Measurements from ENCODE around the gene PVALEF. TPM values are rescaled to one million over a fixed set of nuclear protein-coding genes. Genes with fewer than 3 reads are reported as not detected.
A peak's percentile ranks its signal among the peaks of the same experiment; 100 is the strongest.

PVALEF gene
- total RNA-seq, 1 experiment from 2014 or later = not detected

DNA sequence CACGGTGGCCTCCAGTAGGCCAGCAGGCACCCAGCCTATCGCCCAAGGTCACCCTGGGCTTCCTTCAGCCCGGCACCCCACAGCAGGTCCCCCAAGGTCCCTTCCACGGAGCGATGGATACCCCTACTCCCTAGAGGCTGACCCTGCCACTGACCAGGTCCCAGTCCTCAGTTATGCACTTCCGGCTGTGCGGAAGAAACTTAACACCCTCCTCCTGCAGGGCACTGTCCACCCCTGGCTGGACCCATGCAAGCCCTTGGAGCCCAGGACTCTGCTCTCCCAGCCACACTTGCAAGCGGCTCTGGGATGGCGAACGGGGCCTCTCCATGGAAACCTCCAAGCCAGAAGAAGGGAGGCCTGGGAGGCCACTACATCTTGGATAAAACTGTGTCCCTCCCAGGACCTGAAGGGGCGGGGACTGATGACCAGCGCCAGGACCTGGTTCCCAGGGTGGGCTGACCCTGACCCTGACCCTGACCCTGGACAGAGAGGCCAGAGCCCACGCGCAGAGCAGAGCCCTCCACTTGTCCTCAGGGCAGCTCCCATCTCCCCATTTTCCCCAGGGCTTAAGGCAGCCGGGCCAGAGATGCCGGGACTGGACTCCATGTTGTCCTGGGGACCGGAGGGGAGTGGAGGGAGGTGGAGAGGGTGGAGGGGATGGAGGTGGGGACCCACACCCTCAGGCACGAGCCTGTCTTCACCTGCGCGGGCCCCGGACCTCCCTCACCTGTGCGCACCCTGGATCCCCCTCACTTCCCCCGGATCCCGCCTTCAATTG, 56.7 kb downstream of the PVALEF start:
- no peak for DNase-seq
- no CpG with 5 or more reads among the region's 24 CpGs for WGBS (ENCODE audit: extremely low coverage, insufficient read length, low lambda C conversion rate)
- no peak overlapping the region for H4K8ac ChIP-seq (replicated peaks; ENCODE audit: insufficient read length, low read depth, low read length)
- H2BK15ac ChIP-seq (ENCODE audit: low read depth, low read length) = no peak overlapping the region
- H3K9me3 Mint-ChIP-seq = no peaks in the 10 kb centered on the region; a peak in 1 of 5 replicates
- H3K4me1 ChIP-seq (ENCODE audit: insufficient read depth, low read length) = no peaks in the 10 kb centered on the region; the same call in 1 of the 2 replicates
- H3K56ac ChIP-seq (ENCODE audit: insufficient read length, low read depth, low read length) = no peak overlapping the region
- peak overlapping the region; percentile 9 for H3K9ac ChIP-seq (ENCODE audit: extremely low read depth, insufficient read length, low read length)
- no peak overlapping the region for H2BK12ac ChIP-seq (ENCODE audit: insufficient read length, low read depth, low read length)
- no peak overlapping the region for H2AFZ ChIP-seq (ENCODE audit: low read length)
- no peak overlapping the region for H4K5ac ChIP-seq (ENCODE audit: insufficient read length, low read depth, low read length)
- H2BK5ac ChIP-seq (ENCODE audit: insufficient read length, low read length) = no peak overlapping the region
- TF ChIP-seq, protein P1, sequence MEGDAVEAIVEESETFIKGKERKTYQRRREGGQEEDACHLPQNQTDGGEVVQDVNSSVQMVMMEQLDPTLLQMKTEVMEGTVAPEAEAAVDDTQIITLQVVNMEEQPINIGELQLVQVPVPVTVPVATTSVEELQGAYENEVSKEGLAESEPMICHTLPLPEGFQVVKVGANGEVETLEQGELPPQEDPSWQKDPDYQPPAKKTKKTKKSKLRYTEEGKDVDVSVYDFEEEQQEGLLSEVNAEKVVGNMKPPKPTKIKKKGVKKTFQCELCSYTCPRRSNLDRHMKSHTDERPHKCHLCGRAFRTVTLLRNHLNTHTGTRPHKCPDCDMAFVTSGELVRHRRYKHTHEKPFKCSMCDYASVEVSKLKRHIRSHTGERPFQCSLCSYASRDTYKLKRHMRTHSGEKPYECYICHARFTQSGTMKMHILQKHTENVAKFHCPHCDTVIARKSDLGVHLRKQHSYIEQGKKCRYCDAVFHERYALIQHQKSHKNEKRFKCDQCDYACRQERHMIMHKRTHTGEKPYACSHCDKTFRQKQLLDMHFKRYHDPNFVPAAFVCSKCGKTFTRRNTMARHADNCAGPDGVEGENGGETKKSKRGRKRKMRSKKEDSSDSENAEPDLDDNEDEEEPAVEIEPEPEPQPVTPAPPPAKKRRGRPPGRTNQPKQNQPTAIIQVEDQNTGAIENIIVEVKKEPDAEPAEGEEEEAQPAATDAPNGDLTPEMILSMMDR (conservative IDR thresholded peaks at IDR 0.05) = no peak
- H3K27me3 Mint-ChIP-seq (ENCODE audit: low read depth) = peaks cover 20% of the 10 kb centered on the region
- no peak overlapping the region for H3K27ac Mint-ChIP-seq
- H4K91ac ChIP-seq (ENCODE audit: insufficient read length, low read depth, low read length) = no peak overlapping the region
- no peak overlapping the region for H3K18ac ChIP-seq (ENCODE audit: insufficient read length, low read depth, low read length)
- H3K27me3 ChIP-seq (ENCODE audit: insufficient read depth, low read length) = no peaks in the 10 kb centered on the region
- H3K4me1 Mint-ChIP-seq = peaks cover 15% of the 10 kb centered on the region in 2 experiments
- H3K4me2 ChIP-seq (ENCODE audit: insufficient read depth, insufficient read length, low read length) = peak overlapping the region; percentile 80
- peak overlapping the region; percentile 69 to 83 for H3K4me3 Mint-ChIP-seq
- H3K4ac ChIP-seq (ENCODE audit: low read depth, low read length) = no peak overlapping the region
- no peaks in the 10 kb centered on the region for H3K79me2 ChIP-seq (ENCODE audit: insufficient read depth, low read length)
- no peaks in the 10 kb centered on the region for H4K20me1 ChIP-seq (ENCODE audit: control insufficient read depth, insufficient read depth, insufficient read length)
- no peak overlapping the region for H3K27ac ChIP-seq (ENCODE audit: insufficient read length, low read depth, low read length)
- H3K79me1 ChIP-seq (ENCODE audit: insufficient read depth, low read depth, low read length, poor library complexity, severe bottlenecking) = peaks cover 6% of the 10 kb centered on the region
- peaks cover 14% of the 10 kb centered on the region for H3K23me2 ChIP-seq (ENCODE audit: insufficient read length, low read depth, low read length, poor library complexity, severe bottlenecking)
- no peak overlapping the region for H3T11ph ChIP-seq (ENCODE audit: low read length)
- peaks cover 4 to 17% (median 13%) of the 10 kb centered on the region in 3 experiments for H3K36me3 Mint-ChIP-seq (ENCODE audit: insufficient read depth in 1 of 3, low read depth in 3 of 3)
- H3K23ac ChIP-seq (ENCODE audit: insufficient read length, low read depth, low read length) = no peak overlapping the region
- H3K14ac ChIP-seq (ENCODE audit: insufficient read depth, low read length) = no peak overlapping the region; the same call in 1 of the 2 replicates
- H2AK5ac ChIP-seq (ENCODE audit: insufficient read length, low read length) = no peak overlapping the region
- no peak overlapping the region for H2BK20ac ChIP-seq (ENCODE audit: low read depth, low read length, poor library complexity, severe bottlenecking)
- no peak overlapping the region for H2BK120ac ChIP-seq (ENCODE audit: low read depth, low read length, poor library complexity, severe bottlenecking)
- no peaks in the 10 kb centered on the region for H3K9me3 ChIP-seq (ENCODE audit: control insufficient read depth, low read depth, low read length)

Data from H9 (cell line).